Measurements from ENCODE around the gene CNOT3. TPM values are rescaled to one million over a fixed set of nuclear protein-coding genes. Genes with fewer than 3 reads are reported as not detected.

CNOT3 gene
- total and polyA plus RNA-seq, 7 experiments from 2014 or later: 10.1 to 84.6 (median 41.2) TPM

- Histone ChIP-seq H3K4me3 (ENCODE audit: low read length) (no peak overlapping the region), H3K9me3 (ENCODE audit: control insufficient read depth in 2 of 3, low read length in 3 of 3) (no peaks in the 10 kb centered on the region), H3K36me3 (ENCODE audit: control insufficient read depth in 2 of 3, insufficient read depth in 3 of 3, low read length in 3 of 3) (peaks cover 5 to 21% (median 6%) of the 10 kb centered on the region in 3 experiments), H3K4me1 (ENCODE audit: control insufficient read depth in 2 of 2, insufficient read depth in 2 of 2, low read length in 2 of 2) (peaks cover 13 to 19% of the 10 kb centered on the region in 2 donors), H3K27ac (ENCODE audit: low read depth, low read length) (no peak overlapping the region), H3K27me3 (ENCODE audit: control insufficient read depth in 2 of 2, insufficient read depth in 2 of 2, low read length in 2 of 2) (no peaks in the 10 kb centered on the region)
- Mint-ChIP-seq H3K9me3 (no peaks in the 10 kb centered on the region), H3K4me1 (peaks cover 17 to 43% (median 31%) of the 10 kb centered on the region in 7 donors), H3K4me3 (no peak overlapping the region), H3K27me3 (peaks cover 0 to 4% (median 0%) of the 10 kb centered on the region in 5 donors), H3K27ac (peak overlapping the region in 2 of 9 donors; percentile 25 to 70), H3K36me3 (peaks cover 0 to 22% (median 16%) of the 10 kb centered on the region in 5 donors)
- POLR2A ChIA-PET: interaction anchor here (1.0 kb wide), 2 partner anchors 9 to 11 kb away, joined by 4 read pairs; no protein-coding TSS in a partner anchor
- intact Hi-C loops (cut with micrococcal nuclease): loop anchor here in 1 of 2 donors (10.0 kb wide), 1 partner anchor 1188 kb away; the partner anchor contains the start of genes RPL28 and TMEM238
- no peak for DNase-seq
- no peak for ATAC-seq
- CTCF ChIA-PET: no interaction called here
Observed at GRCh38 chr19:54197121-54197520, 59.6 kb downstream of the CNOT3 start.

GRCh38 chr19:54199401-54199800 lies 61.8 kb downstream of the CNOT3 start:
- POLR2A ChIA-PET: interaction anchor here (1.3 to 6.3 kb wide), 4 partner anchors 10 to 40 kb away, joined by 3 to 135 read pairs (median 4); partner anchors contain the start of genes LENG1, MBOAT7 and TSEN34
- H3K27me3 ChIP-seq (ENCODE audit: control insufficient read depth in 2 of 2, insufficient read depth in 2 of 2, low read length in 2 of 2): no peaks in the 10 kb centered on the region
- H3K4me3 ChIP-seq (ENCODE audit: low read length): no peak overlapping the region
- no peaks in the 10 kb centered on the region for H3K9me3 Mint-ChIP-seq
- peaks cover 28 to 35% of the 10 kb centered on the region in 2 donors for H3K4me1 ChIP-seq (ENCODE audit: control insufficient read depth in 2 of 2, insufficient read depth in 2 of 2, low read length in 2 of 2)
- H3K27ac Mint-ChIP-seq: peak overlapping the region in 5 of 9 donors; percentile 58 to 87 (median 81)
- H3K4me3 Mint-ChIP-seq: peak overlapping the region; percentile 66 to 99 (median 80)
- H3K4me1 Mint-ChIP-seq: peaks cover 17 to 48% (median 45%) of the 10 kb centered on the region in 7 donors
- H3K36me3 ChIP-seq (ENCODE audit: control insufficient read depth in 2 of 3, insufficient read depth in 3 of 3, low read length in 3 of 3): peaks cover 12 to 30% (median 13%) of the 10 kb centered on the region in 3 experiments
- peaks cover 0 to 4% (median 0%) of the 10 kb centered on the region in 5 donors for H3K27me3 Mint-ChIP-seq
- CTCF ChIA-PET: no interaction called here
- H3K9me3 ChIP-seq (ENCODE audit: control insufficient read depth in 2 of 3, low read length in 3 of 3): no peaks in the 10 kb centered on the region
- peaks cover 0 to 31% (median 17%) of the 10 kb centered on the region in 5 donors for H3K36me3 Mint-ChIP-seq
- intact Hi-C loops (cut with micrococcal nuclease): loop anchor here in 1 of 2 donors (10.0 kb wide), 1 partner anchor 1185 kb away; the partner anchor contains the start of genes RPL28 and TMEM238
- H3K27ac ChIP-seq (ENCODE audit: low read depth, low read length): no peak overlapping the region
- no peak for DNase-seq
- ATAC-seq: no peak

GRCh38 chr19:54201172-54201701 lies 63.7 kb downstream of the CNOT3 start:
- ATAC-seq (no peak), DNase-seq (no peak)
- peaks cover 21 to 66% (median 58%) of the 10 kb centered on the region in 7 donors for H3K4me1 Mint-ChIP-seq
- peak overlapping the region; percentile 95 to 100 (median 99) for H3K27ac Mint-ChIP-seq
- Histone ChIP-seq H3K27ac (ENCODE audit: low read depth, low read length) (peak overlapping the region; percentile 85), H3K4me3 (ENCODE audit: low read length) (peak overlapping the region; percentile 79), H3K9me3 (ENCODE audit: control insufficient read depth in 2 of 3, low read length in 3 of 3) (no peaks in the 10 kb centered on the region), H3K4me1 (ENCODE audit: control insufficient read depth in 2 of 2, insufficient read depth in 2 of 2, low read length in 2 of 2) (peaks cover 35 to 37% of the 10 kb centered on the region in 2 donors), H3K27me3 (ENCODE audit: control insufficient read depth in 2 of 2, insufficient read depth in 2 of 2, low read length in 2 of 2) (no peaks in the 10 kb centered on the region), H3K36me3 (ENCODE audit: control insufficient read depth in 2 of 3, insufficient read depth in 3 of 3, low read length in 3 of 3) (peaks cover 18 to 49% (median 18%) of the 10 kb centered on the region in 3 experiments)
- ChIA-PET POLR2A (interaction anchor here (0.6 to 6.3 kb wide), 12 partner anchors 9 to 1457 kb away, joined by 3 to 135 read pairs (median 4); partner anchors contain the start of genes CNOT3, LENG1, MBOAT7 and PRPF31), CTCF (interaction anchor here (0.7 kb wide), 1 partner anchor 1335 kb away, joined by 3 read pairs; no protein-coding TSS in a partner anchor)
- H3K27me3 Mint-ChIP-seq: peaks cover 0 to 4% (median 0%) of the 10 kb centered on the region in 5 donors
- intact Hi-C loops (cut with micrococcal nuclease): loop anchor here (1.0 to 2.0 kb wide), 3 partner anchors 9 to 98 kb away; partner anchors contain the start of genes CNOT3 (in 1 of the 2) and NDUFA3 (in 1 of the 2)
- peak overlapping the region; percentile 86 to 100 (median 99) for H3K4me3 Mint-ChIP-seq
- peaks cover 4 to 36% (median 20%) of the 10 kb centered on the region in 5 donors for H3K36me3 Mint-ChIP-seq
- no peaks in the 10 kb centered on the region for H3K9me3 Mint-ChIP-seq

GRCh38 chr19:54201980-54202379 lies 64.4 kb downstream of the CNOT3 start:
- Histone ChIP-seq H3K36me3 (ENCODE audit: control insufficient read depth in 2 of 3, insufficient read depth in 3 of 3, low read length in 3 of 3) (peaks cover 18 to 56% (median 25%) of the 10 kb centered on the region in 3 experiments), H3K27ac (ENCODE audit: low read depth, low read length) (peak overlapping the region; percentile 85), H3K4me1 (ENCODE audit: control insufficient read depth in 2 of 2, insufficient read depth in 2 of 2, low read length in 2 of 2) (peaks cover 41 to 42% of the 10 kb centered on the region in 2 donors), H3K27me3 (ENCODE audit: control insufficient read depth in 2 of 2, insufficient read depth in 2 of 2, low read length in 2 of 2) (no peaks in the 10 kb centered on the region), H3K4me3 (ENCODE audit: low read length) (peak overlapping the region; percentile 79), H3K9me3 (ENCODE audit: control insufficient read depth in 2 of 3, low read length in 3 of 3) (no peaks in the 10 kb centered on the region)
- Mint-ChIP-seq H3K4me3 (peak overlapping the region; percentile 86 to 100 (median 99)), H3K27ac (peak overlapping the region in 8 of 9 donors; percentile 51 to 100 (median 100)), H3K9me3 (no peaks in the 10 kb centered on the region), H3K36me3 (peaks cover 4 to 41% (median 21%) of the 10 kb centered on the region in 5 donors), H3K27me3 (peaks cover 0 to 4% (median 0%) of the 10 kb centered on the region in 5 donors), H3K4me1 (peaks cover 21 to 74% (median 66%) of the 10 kb centered on the region in 7 donors)
- intact Hi-C loops (cut with micrococcal nuclease): loop anchor here (1.0 to 2.0 kb wide), 3 partner anchors 8 to 99 kb away; partner anchors contain the start of genes CNOT3 (in 1 of the 2) and NDUFA3 (in 1 of the 2)
- ATAC-seq (no peak), DNase-seq (no peak)
- CTCF ChIA-PET: no interaction called here
- POLR2A ChIA-PET: interaction anchor here (0.6 to 6.3 kb wide), 6 partner anchors 8 to 1438 kb away, joined by 3 to 135 read pairs (median 6); partner anchors contain the start of genes LENG1, MBOAT7 and TSEN34

GRCh38 chr19:54203151-54203611 lies 65.6 kb downstream of the CNOT3 start:
- Histone ChIP-seq H3K4me1 (ENCODE audit: control insufficient read depth in 2 of 2, insufficient read depth in 2 of 2, low read length in 2 of 2) (peaks cover 45 to 53% of the 10 kb centered on the region in 2 donors), H3K36me3 (ENCODE audit: control insufficient read depth in 2 of 3, insufficient read depth in 3 of 3, low read length in 3 of 3) (peaks cover 18 to 65% (median 26%) of the 10 kb centered on the region in 3 experiments), H3K27me3 (ENCODE audit: control insufficient read depth in 2 of 2, insufficient read depth in 2 of 2, low read length in 2 of 2) (no peaks in the 10 kb centered on the region), H3K4me3 (ENCODE audit: low read length) (no peak overlapping the region), H3K27ac (ENCODE audit: low read depth, low read length) (peak overlapping the region; percentile 46), H3K9me3 (ENCODE audit: control insufficient read depth in 2 of 3, low read length in 3 of 3) (no peaks in the 10 kb centered on the region)
- peaks cover 4 to 52% (median 26%) of the 10 kb centered on the region in 5 donors for H3K36me3 Mint-ChIP-seq
- H3K4me1 Mint-ChIP-seq: peaks cover 30 to 86% (median 78%) of the 10 kb centered on the region in 7 donors
- peak overlapping the region in 9 of 10 donors; percentile 25 to 99 (median 98) for H3K4me3 Mint-ChIP-seq
- ChIA-PET POLR2A (interaction anchor here (0.6 to 6.3 kb wide), 3 partner anchors 14 to 1238 kb away, joined by 4 to 135 read pairs (median 6); partner anchors contain the start of genes MBOAT7 and TSEN34), CTCF (no interaction called here)
- intact Hi-C loops (cut with micrococcal nuclease): no loop called here
- H3K27me3 Mint-ChIP-seq: peaks cover 0 to 4% (median 0%) of the 10 kb centered on the region in 5 donors
- no peak for ATAC-seq
- peak overlapping the region in 3 of 9 donors; percentile 16 to 46 (median 38) for H3K27ac Mint-ChIP-seq
- no peaks in the 10 kb centered on the region for H3K9me3 Mint-ChIP-seq
- no peak for DNase-seq

GRCh38 chr19:54204767-54205468 lies 67.4 kb downstream of the CNOT3 start:
- intact Hi-C loops (cut with micrococcal nuclease): no loop called here
- H3K9me3 Mint-ChIP-seq: no peaks in the 10 kb centered on the region
- no peak for DNase-seq
- peaks cover 4 to 53% (median 27%) of the 10 kb centered on the region in 5 donors for H3K36me3 Mint-ChIP-seq
- H3K27me3 ChIP-seq (ENCODE audit: control insufficient read depth in 2 of 2, insufficient read depth in 2 of 2, low read length in 2 of 2): no peaks in the 10 kb centered on the region
- H3K27me3 Mint-ChIP-seq: peaks cover 0 to 4% (median 0%) of the 10 kb centered on the region in 5 donors
- peak overlapping the region in 8 of 10 donors; percentile 13 to 98 (median 42) for H3K4me3 Mint-ChIP-seq
- peaks cover 18 to 65% (median 26%) of the 10 kb centered on the region in 3 experiments for H3K36me3 ChIP-seq (ENCODE audit: control insufficient read depth in 2 of 3, insufficient read depth in 3 of 3, low read length in 3 of 3)
- H3K4me1 ChIP-seq (ENCODE audit: control insufficient read depth in 2 of 2, insufficient read depth in 2 of 2, low read length in 2 of 2): peaks cover 62 to 68% of the 10 kb centered on the region in 2 donors
- ATAC-seq: no peak
- ChIA-PET POLR2A (interaction anchor here (0.9 to 1.7 kb wide), 4 partner anchors 9 to 90 kb away, joined by 3 to 8 read pairs (median 6); partner anchors contain the start of genes MBOAT7, PRPF31, TFPT and TSEN34), CTCF (no interaction called here)
- H3K4me3 ChIP-seq (ENCODE audit: low read length): no peak overlapping the region
- no peak overlapping the region for H3K27ac ChIP-seq (ENCODE audit: low read depth, low read length)
- H3K27ac Mint-ChIP-seq: peak overlapping the region in 2 of 9 donors; percentile 27 to 62
- H3K9me3 ChIP-seq (ENCODE audit: control insufficient read depth in 2 of 3, low read length in 3 of 3): no peaks in the 10 kb centered on the region
- peaks cover 41 to 97% (median 86%) of the 10 kb centered on the region in 7 donors for H3K4me1 Mint-ChIP-seq

All from naive thymus-derived CD4-positive, alpha-beta T cell (primary cell).